ENCODE data around the gene PROK1. TPM values are rescaled to one million over a fixed set of nuclear protein-coding genes. Genes with fewer than 3 reads are reported as not detected.
A peak's percentile ranks its signal among the peaks of the same experiment; 100 is the strongest.

PROK1 gene
- total RNA-seq, 1 experiment from 2014 or later: not detected

GRCh38 chr1:110478886-110479285, 27.9 kb downstream of the PROK1 start:
- Histone ChIP-seq H3K9me3 (no peaks in the 10 kb centered on the region), H3K4me1 (peaks cover 57% of the 10 kb centered on the region), H3K36me3 (ENCODE audit: control insufficient read depth, insufficient read depth, low read length) (no peaks in the 10 kb centered on the region), H3K27me3 (replicated peaks; ENCODE audit: control insufficient read depth, insufficient read depth, low read length) (no peaks in the 10 kb centered on the region), H3K4me3 (ENCODE audit: low read depth, low read length) (no peak overlapping the region)
- POLR2A ChIA-PET: no interaction called here
- intact Hi-C loops (cut with micrococcal nuclease; ENCODE audit: unreplicated experiment): no loop called here
- BruUV-seq (replicated peaks): no TSS peak
- peak overlapping the region; percentile 89 for H3K27ac Mint-ChIP-seq (ENCODE audit: unreplicated experiment)
- H3K27me3 Mint-ChIP-seq (ENCODE audit: insufficient read depth, unreplicated experiment): no peaks in the 10 kb centered on the region
- no peak for TF ChIP-seq CTCF (IDR thresholded peaks at IDR 0.05; ENCODE audit: insufficient read depth in 1 of 2, low read depth in 1 of 2, low read length in 1 of 2, severe bottlenecking in 1 of 2, unreplicated experiment in 1 of 2)
- peaks cover 42% of the 10 kb centered on the region for H3K4me1 Mint-ChIP-seq (ENCODE audit: low read depth, unreplicated experiment)
- H3K36me3 Mint-ChIP-seq (ENCODE audit: insufficient read depth, unreplicated experiment): peaks cover 11% of the 10 kb centered on the region
- CTCF ChIA-PET: interaction anchor here (2.8 kb wide), 1 partner anchor 17 kb away, joined by 13 read pairs; no protein-coding TSS in a partner anchor
- no peak for DNase-seq
- H3K9me3 Mint-ChIP-seq (ENCODE audit: unreplicated experiment): no peaks in the 10 kb centered on the region
- H3K4me3 Mint-ChIP-seq (ENCODE audit: unreplicated experiment): no peak overlapping the region

GRCh38 chr1:110480356-110481096, 29.6 kb downstream of the PROK1 start:
- Mint-ChIP-seq H3K27ac (ENCODE audit: unreplicated experiment) (peak overlapping the region; percentile 89), H3K9me3 (ENCODE audit: unreplicated experiment) (no peaks in the 10 kb centered on the region), H3K36me3 (ENCODE audit: insufficient read depth, unreplicated experiment) (peaks cover 20% of the 10 kb centered on the region), H3K27me3 (ENCODE audit: insufficient read depth, unreplicated experiment) (no peaks in the 10 kb centered on the region), H3K4me1 (ENCODE audit: low read depth, unreplicated experiment) (peaks cover 35% of the 10 kb centered on the region), H3K4me3 (ENCODE audit: unreplicated experiment) (peak overlapping the region; percentile 68)
- DNase-seq: peak; percentile 55 to 79
- Histone ChIP-seq H3K36me3 (ENCODE audit: control insufficient read depth, insufficient read depth, low read length) (no peaks in the 10 kb centered on the region), H3K4me1 (peaks cover 56% of the 10 kb centered on the region), H3K9me3 (no peaks in the 10 kb centered on the region), H3K27me3 (replicated peaks; ENCODE audit: control insufficient read depth, insufficient read depth, low read length) (no peaks in the 10 kb centered on the region), H3K4me3 (ENCODE audit: low read depth, low read length) (peak overlapping the region; percentile 24; the same call in 1 of the 2 replicates)
- POLR2A ChIA-PET: interaction anchor here (0.6 to 1.0 kb wide), 3 partner anchors 17 to 72 kb away, joined by 3 to 4 read pairs (median 3); no protein-coding TSS in a partner anchor
- BruUV-seq (replicated peaks): no TSS peak
- TF ChIP-seq CTCF (IDR thresholded peaks at IDR 0.05; ENCODE audit: insufficient read depth in 1 of 2, low read depth in 1 of 2, low read length in 1 of 2, severe bottlenecking in 1 of 2, unreplicated experiment in 1 of 2): no peak
- intact Hi-C loops (cut with micrococcal nuclease; ENCODE audit: unreplicated experiment): no loop called here
- CTCF ChIA-PET: interaction anchor here (1.0 to 5.0 kb wide), 3 partner anchors 15 to 20 kb away, joined by 4 to 26 read pairs (median 6); no protein-coding TSS in a partner anchor

GRCh38 chr1:110481968-110482623, 31.1 kb downstream of the PROK1 start:
- Histone ChIP-seq H3K4me3 (ENCODE audit: low read depth, low read length) (no peak overlapping the region), H3K27me3 (replicated peaks; ENCODE audit: control insufficient read depth, insufficient read depth, low read length) (no peaks in the 10 kb centered on the region), H3K36me3 (ENCODE audit: control insufficient read depth, insufficient read depth, low read length) (no peaks in the 10 kb centered on the region), H3K4me1 (peaks cover 41% of the 10 kb centered on the region), H3K9me3 (no peaks in the 10 kb centered on the region)
- Mint-ChIP-seq H3K36me3 (ENCODE audit: insufficient read depth, unreplicated experiment) (peaks cover 34% of the 10 kb centered on the region), H3K27me3 (ENCODE audit: insufficient read depth, unreplicated experiment) (no peaks in the 10 kb centered on the region), H3K4me3 (ENCODE audit: unreplicated experiment) (peak overlapping the region; percentile 68), H3K4me1 (ENCODE audit: low read depth, unreplicated experiment) (peaks cover 19% of the 10 kb centered on the region), H3K9me3 (ENCODE audit: unreplicated experiment) (no peaks in the 10 kb centered on the region), H3K27ac (ENCODE audit: unreplicated experiment) (no peak overlapping the region)
- no peak for TF ChIP-seq CTCF (IDR thresholded peaks at IDR 0.05; ENCODE audit: insufficient read depth in 1 of 2, low read depth in 1 of 2, low read length in 1 of 2, severe bottlenecking in 1 of 2, unreplicated experiment in 1 of 2)
- ChIA-PET CTCF (interaction anchor here (5.0 kb wide), 1 partner anchor 14 kb away, joined by 26 read pairs; no protein-coding TSS in a partner anchor), POLR2A (no interaction called here)
- no TSS peak for BruUV-seq (replicated peaks)
- intact Hi-C loops (cut with micrococcal nuclease; ENCODE audit: unreplicated experiment): no loop called here
- DNase-seq: no peak

Measured in Caco-2 (cell line).